GM12865 (cell line): ENCODE results near the gene CFAP54.

Experiments used
- DNase-seq: peaks from one replicate; pipeline ENCODE4 v3.0.0; 2010; ENCODE audit warnings: low read depth
- H3K4me3 ChIP-seq: 2 replicates; pipeline ENCODE4 v1.5.1; 2011; ENCODE audit warnings: mild to moderate bottlenecking, low read depth, low read length, control low read depth
- CTCF ChIP-seq: IDR thresholded peaks from 2 replicates; pipeline ENCODE4 v1.5.1; 2011; ENCODE audit warnings: low read length, control low read depth, low read depth, inconsistent platforms; ENCODE audit not compliant: insufficient read depth; ENCODE audit errors: missing control alignments

Gene CFAP54

DNA sequence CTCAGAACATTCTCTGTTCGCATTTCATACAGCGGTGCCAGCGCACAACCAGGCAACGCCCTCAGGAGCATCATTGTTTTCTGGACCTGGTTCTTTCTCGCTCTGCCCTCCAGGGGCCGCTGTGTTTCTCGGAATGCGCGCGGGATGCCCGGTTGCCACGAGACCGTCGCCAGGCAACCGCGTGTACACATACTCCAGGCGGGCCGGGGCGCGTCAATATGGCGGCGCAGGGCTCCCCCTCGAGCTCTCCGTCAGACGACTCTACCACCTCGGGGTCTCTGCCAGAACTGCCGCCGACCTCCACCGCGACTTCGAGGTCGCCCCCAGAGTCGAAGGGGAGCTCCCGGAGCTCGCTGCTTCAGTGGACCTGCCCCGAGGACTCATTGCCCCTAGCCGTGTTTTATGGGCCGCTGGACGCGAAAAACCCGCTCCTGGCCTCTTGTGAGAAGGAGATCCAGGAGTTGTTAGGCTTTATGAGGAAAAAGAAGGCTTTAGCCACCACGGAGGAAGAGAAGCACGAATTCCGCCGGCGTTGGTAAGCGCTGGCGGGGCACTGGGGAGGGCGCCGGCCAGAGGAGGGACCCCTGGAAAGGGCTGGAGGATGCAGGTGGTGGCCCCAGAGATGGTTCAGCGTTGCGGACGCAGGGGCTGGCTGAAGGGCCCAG lies at the start of gene CFAP54:
TSS of gene CFAP54 (plus strand) at position 186 of the 665 bp plus-strand sequence. CDS start at position 219, 33 bp downstream.
- H3K4me3 ChIP-seq, result peak within 1 kb of the TSS; percentile 71
- DNase-seq, result peak; percentile 94
- TF ChIP-seq CTCF, result peak; percentile 87

- DNase-seq, result no peak
These were observed 47.6 kb upstream of the CFAP54 start for GRCh38 chr12:96441816-96442215.

DNA sequence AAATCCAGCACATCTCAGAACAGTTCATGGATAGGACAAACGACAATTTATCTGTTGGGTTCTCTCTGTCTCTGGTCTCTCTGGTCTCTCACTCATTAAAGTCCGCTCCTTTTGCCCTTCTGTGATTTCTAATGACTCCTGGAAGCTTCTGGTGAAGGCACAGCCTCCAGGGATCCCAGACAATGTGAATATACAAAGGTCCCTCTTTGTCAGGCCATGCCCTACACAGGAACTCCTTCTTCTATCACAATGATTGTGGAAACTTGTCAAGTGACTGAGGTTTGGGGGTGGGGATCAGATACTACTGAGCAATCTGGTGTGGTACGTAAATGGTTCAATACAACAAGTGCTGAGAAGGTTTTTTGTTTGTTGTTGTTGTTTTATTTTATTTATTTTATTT lies 46.5 kb upstream of the CFAP54 start:
- no peak overlapping the region for H3K4me3 ChIP-seq
- TF ChIP-seq CTCF, result no peak
- no peak for DNase-seq

More at GRCh38 chr12:96441816-96442215, 47.6 kb upstream of the CFAP54 start:
- no peak overlapping the region for H3K4me3 ChIP-seq
- TF ChIP-seq CTCF, result no peak

GRCh38 chr12:96444399-96444798 lies 45.0 kb upstream of the CFAP54 start:
- TF ChIP-seq CTCF, result no peak
- DNase-seq, result no peak
- H3K4me3 ChIP-seq, result no peak overlapping the region

DNA sequence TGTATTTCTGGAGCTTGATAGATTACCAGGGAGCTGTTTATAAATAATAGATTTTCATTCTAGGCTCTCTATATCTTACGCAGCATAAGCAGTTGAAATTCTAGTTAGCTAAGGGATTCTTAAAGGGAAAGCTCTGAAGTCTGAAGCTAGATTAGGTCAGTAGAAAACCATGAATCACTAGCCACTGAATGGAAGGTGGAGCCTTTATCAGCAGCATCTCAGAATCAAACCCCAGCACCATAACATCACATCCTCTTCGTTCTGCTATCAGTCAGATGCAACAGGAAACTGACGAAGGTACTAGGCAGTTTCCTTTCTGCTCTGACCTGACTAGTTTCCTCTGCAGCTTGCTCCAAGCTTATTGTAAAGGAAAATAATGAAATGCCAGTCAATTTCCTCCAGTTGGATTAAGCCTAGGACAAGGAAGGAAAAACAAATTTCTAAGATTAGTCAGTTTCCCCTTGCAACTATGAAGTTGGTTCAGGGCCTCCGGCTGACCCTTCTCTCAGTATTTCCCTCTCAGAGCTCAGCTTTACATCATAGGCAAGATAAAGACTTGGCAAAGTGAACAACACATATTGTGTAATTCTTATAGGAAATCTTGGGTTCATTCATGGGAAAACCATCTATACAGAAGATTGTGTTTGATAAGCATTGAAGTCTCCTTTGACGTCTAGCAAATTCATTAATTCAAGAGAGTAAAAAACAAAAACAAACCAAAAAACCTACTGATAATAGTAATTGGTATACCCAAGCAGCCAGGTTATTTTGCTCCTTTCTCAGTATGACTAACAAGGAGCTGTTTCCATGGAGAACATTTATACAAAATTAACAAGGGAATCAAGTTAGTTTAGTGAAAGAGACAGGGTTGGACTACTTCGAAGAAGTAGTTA lies 43.4 kb upstream of the CFAP54 start:
- no peak overlapping the region for H3K4me3 ChIP-seq
- DNase-seq, result peak; percentile 80
- no peak for TF ChIP-seq CTCF

GRCh38 chr12:96447256-96447655 lies 42.1 kb upstream of the CFAP54 start:
- DNase-seq, result no peak
- no peak for TF ChIP-seq CTCF
- no peak overlapping the region for H3K4me3 ChIP-seq

DNA sequence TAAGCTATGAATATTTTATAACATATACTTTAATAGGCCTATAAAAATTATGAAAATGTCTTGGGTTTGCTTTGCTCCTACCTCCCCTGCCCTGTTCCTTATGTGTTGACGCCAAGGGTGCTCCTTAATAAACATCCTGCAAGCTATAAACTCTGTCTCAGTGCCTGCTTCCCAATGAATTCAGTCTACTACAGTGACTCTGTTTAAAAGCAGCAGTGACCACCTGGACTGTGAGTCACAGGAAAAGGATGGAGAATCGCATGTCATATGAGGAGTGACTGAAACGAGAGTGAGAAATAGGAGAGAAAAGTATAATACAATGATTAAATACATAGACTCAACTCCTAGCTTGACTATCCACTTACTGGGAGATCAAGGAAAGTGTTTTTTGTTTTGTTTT lies 41.1 kb upstream of the CFAP54 start:
- no peak for DNase-seq
- H3K4me3 ChIP-seq, result no peak overlapping the region
- no peak for TF ChIP-seq CTCF
